ENCODE results near the gene OSBP2. TPM values are rescaled to one million over a fixed set of nuclear protein-coding genes. Genes with fewer than 3 reads are reported as not detected.

The OSBP2 gene
- total and polyA plus RNA-seq, 3 donors from 2014 or later: 39.5 to 68.0 (median 45.4) TPM

GRCh38 chr22:30947816-30948454 lies 253.3 kb downstream of the OSBP2 start:
- H3K4me3 ChIP-seq: no peak overlapping the region
- no peak for DNase-seq
- intact Hi-C loops (cut with DNase I; ENCODE audit: low total_unique reads): loop anchor here (5.0 kb wide), 1 partner anchor 139 kb away; no protein-coding TSS in a partner anchor
- WGBS, 2 donors: 26 to 51% methylated on average over 2 of the region's 2 CpGs
- TF ChIP-seq, protein P1, sequence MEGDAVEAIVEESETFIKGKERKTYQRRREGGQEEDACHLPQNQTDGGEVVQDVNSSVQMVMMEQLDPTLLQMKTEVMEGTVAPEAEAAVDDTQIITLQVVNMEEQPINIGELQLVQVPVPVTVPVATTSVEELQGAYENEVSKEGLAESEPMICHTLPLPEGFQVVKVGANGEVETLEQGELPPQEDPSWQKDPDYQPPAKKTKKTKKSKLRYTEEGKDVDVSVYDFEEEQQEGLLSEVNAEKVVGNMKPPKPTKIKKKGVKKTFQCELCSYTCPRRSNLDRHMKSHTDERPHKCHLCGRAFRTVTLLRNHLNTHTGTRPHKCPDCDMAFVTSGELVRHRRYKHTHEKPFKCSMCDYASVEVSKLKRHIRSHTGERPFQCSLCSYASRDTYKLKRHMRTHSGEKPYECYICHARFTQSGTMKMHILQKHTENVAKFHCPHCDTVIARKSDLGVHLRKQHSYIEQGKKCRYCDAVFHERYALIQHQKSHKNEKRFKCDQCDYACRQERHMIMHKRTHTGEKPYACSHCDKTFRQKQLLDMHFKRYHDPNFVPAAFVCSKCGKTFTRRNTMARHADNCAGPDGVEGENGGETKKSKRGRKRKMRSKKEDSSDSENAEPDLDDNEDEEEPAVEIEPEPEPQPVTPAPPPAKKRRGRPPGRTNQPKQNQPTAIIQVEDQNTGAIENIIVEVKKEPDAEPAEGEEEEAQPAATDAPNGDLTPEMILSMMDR (IDR thresholded peaks at IDR 0.05): peak; percentile 45 to 49 (median 48)
- no peak for TF ChIP-seq POLR2A (IDR thresholded peaks at IDR 0.05)
- no peaks in the 10 kb centered on the region for H3K27me3 ChIP-seq
- no peak overlapping the region for H3K27ac ChIP-seq
- no peaks in the 10 kb centered on the region for H3K9me3 ChIP-seq
- H3K4me1 ChIP-seq: no peaks in the 10 kb centered on the region
- no peaks in the 10 kb centered on the region for H3K36me3 ChIP-seq (ENCODE audit: low read depth, missing control alignments)

GRCh38 chr22:30948930-30949342 lies 254.3 kb downstream of the OSBP2 start:
- no peak overlapping the region for H3K4me3 ChIP-seq
- intact Hi-C loops (cut with DNase I; ENCODE audit: low total_unique reads): loop anchor here (5.0 kb wide), 1 partner anchor 138 kb away; no protein-coding TSS in a partner anchor
- H3K27ac ChIP-seq: no peak overlapping the region
- no peaks in the 10 kb centered on the region for H3K9me3 ChIP-seq
- no peaks in the 10 kb centered on the region for H3K27me3 ChIP-seq
- no peak for DNase-seq
- H3K4me1 ChIP-seq: no peaks in the 10 kb centered on the region
- no peaks in the 10 kb centered on the region for H3K36me3 ChIP-seq (ENCODE audit: low read depth, missing control alignments)
- TF ChIP-seq POLR2A (IDR thresholded peaks at IDR 0.05): no peak
- TF ChIP-seq, protein P1 (IDR thresholded peaks at IDR 0.05): no peak
- 59 to 73% methylated on average over 3 of the region's 3 CpGs for WGBS, 2 donors

DNA sequence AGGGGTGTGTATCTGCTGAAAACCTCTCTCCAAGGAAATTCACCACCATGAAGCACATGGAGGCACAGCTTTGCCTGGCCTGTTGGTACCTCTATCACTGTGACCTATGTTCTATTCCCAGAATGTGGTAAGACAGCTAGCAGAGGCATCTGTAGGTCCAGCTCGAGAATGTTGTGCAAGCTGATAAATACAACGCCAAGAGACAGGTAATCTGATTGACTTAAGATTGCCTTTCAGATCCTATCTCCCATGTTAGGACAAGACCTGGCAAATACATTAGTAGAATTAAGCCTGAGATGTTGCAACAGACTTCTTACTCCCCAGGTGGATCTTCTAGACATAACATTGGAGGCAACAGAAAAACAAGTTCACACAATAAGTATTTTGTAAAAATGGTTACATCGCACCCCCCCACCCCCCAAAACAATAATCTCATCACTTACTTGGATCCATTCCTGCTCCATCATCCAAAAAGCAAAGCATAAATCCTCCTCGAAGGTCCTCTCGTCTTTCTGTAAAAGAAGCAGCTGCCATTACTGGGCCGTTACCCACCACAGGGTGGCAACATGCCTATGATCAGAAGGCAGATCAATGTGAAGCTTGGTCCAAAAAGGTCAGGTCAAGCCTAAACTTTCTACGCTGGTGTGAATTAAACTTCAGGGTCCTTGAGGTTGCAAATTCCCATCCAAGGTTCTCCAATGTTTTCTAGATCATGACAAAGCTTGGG lies 255.4 kb downstream of the OSBP2 start:
- 77 to 81% methylated on average over 7 of the region's 7 CpGs for WGBS, 2 donors

GRCh38 chr22:30953206-30953605 lies 258.5 kb downstream of the OSBP2 start:
- Histone ChIP-seq H3K9me3 (no peaks in the 10 kb centered on the region), H3K27me3 (no peaks in the 10 kb centered on the region), H3K4me3 (no peak overlapping the region), H3K27ac (no peak overlapping the region), H3K4me1 (no peaks in the 10 kb centered on the region), H3K36me3 (ENCODE audit: low read depth, missing control alignments) (no peaks in the 10 kb centered on the region)
- no peak for DNase-seq
- 93 to 100% methylated on average over 2 of the region's 2 CpGs for WGBS, 2 donors
- TF ChIP-seq, protein P1 (IDR thresholded peaks at IDR 0.05): no peak
- TF ChIP-seq POLR2A (IDR thresholded peaks at IDR 0.05): no peak
- intact Hi-C loops (cut with DNase I; ENCODE audit: low total_unique reads): no loop called here

More for the DNA sequence above, 255.4 kb downstream of the OSBP2 start:
- Histone ChIP-seq H3K27me3 (no peaks in the 10 kb centered on the region), H3K4me1 (no peaks in the 10 kb centered on the region), H3K36me3 (ENCODE audit: low read depth, missing control alignments) (no peaks in the 10 kb centered on the region), H3K27ac (no peak overlapping the region), H3K9me3 (no peaks in the 10 kb centered on the region), H3K4me3 (no peak overlapping the region)
- no peak for DNase-seq
- no peak for TF ChIP-seq POLR2A (IDR thresholded peaks at IDR 0.05)
- TF ChIP-seq, protein P1 (IDR thresholded peaks at IDR 0.05): no peak
- intact Hi-C loops (cut with DNase I; ENCODE audit: low total_unique reads): loop anchor here (5.0 kb wide), 1 partner anchor 137 kb away; no protein-coding TSS in a partner anchor

Data from testis (tissue), 3 donors.